Measurements from ENCODE around the gene RAD51D.

Gene RAD51D

DNA sequence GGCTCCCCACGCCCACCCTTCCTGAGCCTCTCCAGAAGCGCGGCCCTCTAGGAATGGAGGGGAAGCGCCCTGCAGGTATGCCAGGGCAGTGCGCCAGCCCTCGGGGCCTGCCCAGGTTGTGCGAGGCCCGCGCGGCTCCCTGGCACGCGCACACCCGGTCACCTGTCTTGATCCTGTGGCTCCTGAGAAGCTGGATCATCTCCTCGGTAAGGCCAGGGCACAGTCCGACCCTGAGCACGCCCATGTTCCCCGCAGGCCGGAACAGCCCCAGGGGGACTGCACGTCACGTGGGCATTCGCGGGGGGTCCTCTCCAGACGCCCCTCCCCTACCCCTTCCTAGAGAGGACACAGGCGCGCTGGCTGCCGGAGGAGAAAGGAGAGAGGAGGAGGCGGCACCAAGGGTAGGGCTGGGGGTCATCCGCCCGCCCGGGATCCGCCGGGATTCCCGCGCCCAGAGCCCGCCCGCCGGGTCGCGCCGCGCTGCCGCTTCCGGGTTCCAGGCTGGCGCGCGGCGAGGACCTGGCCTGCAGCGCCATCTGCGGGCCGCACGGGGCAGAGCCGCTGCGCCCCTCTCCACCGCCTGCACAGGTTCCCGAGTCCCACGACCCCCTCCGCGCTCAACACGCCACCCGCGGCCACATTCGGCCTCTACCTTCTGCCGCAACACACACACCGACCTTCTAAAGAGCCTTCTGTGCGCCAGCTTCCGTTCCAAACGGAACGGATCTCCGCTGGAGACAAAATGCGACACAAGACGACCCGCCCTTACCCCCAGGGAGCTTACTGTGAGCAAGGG, at the start of gene RAD51D:
TSS of gene RAD51D (minus strand) at position 491 of the 796 bp plus-strand sequence. CDS start at position 244, 247 bp downstream.
- H3K9me3 ChIP-seq (ENCODE audit: insufficient read depth, low read length), result no peaks in the 10 kb centered on the region
- no peak for TF ChIP-seq EZH2phosphoT487 (IDR thresholded peaks at IDR 0.05; ENCODE audit: low read depth)
- TF ChIP-seq CTCF (IDR thresholded peaks at IDR 0.05; ENCODE audit: low read depth, low read length), result peak; percentile 92
- peaks cover 13% of the 10 kb centered on the region for H3K36me3 ChIP-seq (replicated peaks; ENCODE audit: low read depth, low read length)
- H3K4me1 ChIP-seq (ENCODE audit: low read length), result peaks cover 13% of the 10 kb centered on the region
- peak within 1 kb of the TSS; percentile 50 for H3K27ac ChIP-seq (ENCODE audit: low read length)
- H2AFZ ChIP-seq (ENCODE audit: low read depth, low read length), result peak within 1 kb of the TSS; percentile 99
- H3K4me2 ChIP-seq (ENCODE audit: low read length), result peak within 1 kb of the TSS; percentile 96
- H3K27me3 ChIP-seq (ENCODE audit: low read depth, low read length), result no peaks in the 10 kb centered on the region
- peaks cover 34% of the 10 kb centered on the region for H3K79me2 ChIP-seq (ENCODE audit: low read length)
- no peaks in the 10 kb centered on the region for H4K20me1 ChIP-seq (ENCODE audit: insufficient read depth, low read length)
- H3K4me3 ChIP-seq (ENCODE audit: low read length), result peak within 1 kb of the TSS; percentile 92
- H3K9ac ChIP-seq (ENCODE audit: low read length), result peak within 1 kb of the TSS; percentile 93

DNA sequence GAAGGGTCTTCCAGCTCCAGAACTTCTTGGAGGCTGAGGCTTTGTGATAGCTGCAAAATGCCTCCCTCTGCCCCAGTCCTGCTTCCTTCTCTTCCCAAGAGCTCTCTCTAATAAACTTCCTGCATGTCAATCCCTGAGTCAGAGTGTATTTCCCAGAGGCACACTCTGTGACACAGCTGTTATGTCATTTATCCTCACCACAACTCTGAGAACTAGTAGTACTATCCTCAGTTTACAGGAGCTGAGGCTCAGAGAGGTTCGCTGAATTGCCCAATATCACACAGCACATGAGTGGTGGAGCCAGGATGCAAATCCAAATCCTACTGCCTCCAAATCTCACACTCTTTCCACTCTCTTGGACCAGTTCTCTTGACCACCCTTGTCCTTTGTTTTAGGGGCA, 48.0 kb upstream of the RAD51D start:
- Histone ChIP-seq H4K20me1 (ENCODE audit: insufficient read depth, low read length) (no peaks in the 10 kb centered on the region), H3K79me2 (ENCODE audit: low read length) (no peaks in the 10 kb centered on the region), H3K9ac (ENCODE audit: low read length) (no peak overlapping the region), H3K36me3 (replicated peaks; ENCODE audit: low read depth, low read length) (no peaks in the 10 kb centered on the region), H2AFZ (ENCODE audit: low read depth, low read length) (no peak overlapping the region), H3K4me2 (ENCODE audit: low read length) (no peak overlapping the region), H3K4me1 (ENCODE audit: low read length) (no peaks in the 10 kb centered on the region), H3K27me3 (ENCODE audit: low read depth, low read length) (no peaks in the 10 kb centered on the region), H3K27ac (ENCODE audit: low read length) (no peak overlapping the region), H3K9me3 (ENCODE audit: insufficient read depth, low read length) (no peaks in the 10 kb centered on the region), H3K4me3 (ENCODE audit: low read length) (no peak overlapping the region)
- TF ChIP-seq CTCF (IDR thresholded peaks at IDR 0.05; ENCODE audit: low read depth, low read length), result no peak
- TF ChIP-seq EZH2phosphoT487 (IDR thresholded peaks at IDR 0.05; ENCODE audit: low read depth), result no peak

DNA sequence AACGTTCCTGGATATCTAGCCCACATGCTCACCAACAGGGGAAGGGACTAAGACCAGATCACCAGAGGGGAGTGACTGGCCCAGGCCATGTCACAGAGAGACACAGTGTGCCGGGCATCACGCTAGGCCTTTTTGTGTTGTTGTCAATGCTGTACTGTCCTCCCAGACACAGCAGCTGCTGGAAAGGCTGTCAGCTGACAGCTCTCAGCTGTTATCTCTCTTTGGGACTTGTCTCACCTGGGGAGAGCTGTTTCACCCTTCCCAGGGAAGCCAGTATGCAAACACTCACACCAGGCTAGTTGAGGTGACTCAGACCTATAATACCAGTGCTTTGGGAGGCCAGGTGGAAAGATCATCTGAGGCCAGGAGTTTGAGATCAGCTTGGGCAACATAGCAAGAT, 47.4 kb upstream of the RAD51D start:
- no peaks in the 10 kb centered on the region for H3K9me3 ChIP-seq (ENCODE audit: insufficient read depth, low read length)
- no peak overlapping the region for H3K4me3 ChIP-seq (ENCODE audit: low read length)
- H4K20me1 ChIP-seq (ENCODE audit: insufficient read depth, low read length), result no peaks in the 10 kb centered on the region
- H3K9ac ChIP-seq (ENCODE audit: low read length), result no peak overlapping the region
- TF ChIP-seq EZH2phosphoT487 (IDR thresholded peaks at IDR 0.05; ENCODE audit: low read depth), result no peak
- H3K79me2 ChIP-seq (ENCODE audit: low read length), result no peaks in the 10 kb centered on the region
- no peak overlapping the region for H3K27ac ChIP-seq (ENCODE audit: low read length)
- peaks cover 1% of the 10 kb centered on the region; the same call in 1 of the 2 replicates for H3K27me3 ChIP-seq (ENCODE audit: low read depth, low read length)
- no peak overlapping the region for H2AFZ ChIP-seq (ENCODE audit: low read depth, low read length)
- no peaks in the 10 kb centered on the region for H3K36me3 ChIP-seq (replicated peaks; ENCODE audit: low read depth, low read length)
- no peak overlapping the region for H3K4me2 ChIP-seq (ENCODE audit: low read length)
- no peaks in the 10 kb centered on the region for H3K4me1 ChIP-seq (ENCODE audit: low read length)

DNA sequence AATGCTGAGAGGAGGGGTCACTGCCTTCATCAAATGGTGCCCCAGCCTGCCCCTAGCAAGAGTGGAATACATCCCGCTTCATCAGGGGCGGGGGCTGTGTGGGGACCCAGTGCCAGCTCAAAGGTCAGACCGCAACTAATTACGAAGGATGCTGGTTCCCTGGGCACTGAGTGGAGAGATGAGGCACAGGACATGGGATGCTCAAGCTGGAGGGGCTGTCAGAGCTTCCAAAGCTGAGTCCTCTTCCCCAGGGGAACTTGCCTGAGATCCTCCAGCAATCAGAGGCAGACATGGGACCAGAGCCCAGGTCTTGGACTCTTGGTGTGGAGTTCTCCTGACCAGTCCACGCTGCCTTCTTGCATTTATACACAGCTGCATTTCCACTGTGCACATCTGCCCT, 46.9 kb upstream of the RAD51D start:
- H2AFZ ChIP-seq (ENCODE audit: low read depth, low read length), result no peak overlapping the region
- TF ChIP-seq EZH2phosphoT487 (IDR thresholded peaks at IDR 0.05; ENCODE audit: low read depth), result no peak
- TF ChIP-seq CTCF (IDR thresholded peaks at IDR 0.05; ENCODE audit: low read depth, low read length), result no peak
- H3K9ac ChIP-seq (ENCODE audit: low read length), result no peak overlapping the region
- H4K20me1 ChIP-seq (ENCODE audit: insufficient read depth, low read length), result no peaks in the 10 kb centered on the region
- peaks cover 6% of the 10 kb centered on the region for H3K27me3 ChIP-seq (ENCODE audit: low read depth, low read length)
- H3K27ac ChIP-seq (ENCODE audit: low read length), result no peak overlapping the region
- H3K4me3 ChIP-seq (ENCODE audit: low read length), result no peak overlapping the region
- no peaks in the 10 kb centered on the region for H3K79me2 ChIP-seq (ENCODE audit: low read length)
- no peaks in the 10 kb centered on the region for H3K9me3 ChIP-seq (ENCODE audit: insufficient read depth, low read length)
- H3K4me2 ChIP-seq (ENCODE audit: low read length), result no peak overlapping the region
- no peaks in the 10 kb centered on the region for H3K36me3 ChIP-seq (replicated peaks; ENCODE audit: low read depth, low read length)
- no peaks in the 10 kb centered on the region for H3K4me1 ChIP-seq (ENCODE audit: low read length)

Data from OCI-LY3 (cell line).